ENCODE data around the gene SERPIND1.

The SERPIND1 gene

DNA sequence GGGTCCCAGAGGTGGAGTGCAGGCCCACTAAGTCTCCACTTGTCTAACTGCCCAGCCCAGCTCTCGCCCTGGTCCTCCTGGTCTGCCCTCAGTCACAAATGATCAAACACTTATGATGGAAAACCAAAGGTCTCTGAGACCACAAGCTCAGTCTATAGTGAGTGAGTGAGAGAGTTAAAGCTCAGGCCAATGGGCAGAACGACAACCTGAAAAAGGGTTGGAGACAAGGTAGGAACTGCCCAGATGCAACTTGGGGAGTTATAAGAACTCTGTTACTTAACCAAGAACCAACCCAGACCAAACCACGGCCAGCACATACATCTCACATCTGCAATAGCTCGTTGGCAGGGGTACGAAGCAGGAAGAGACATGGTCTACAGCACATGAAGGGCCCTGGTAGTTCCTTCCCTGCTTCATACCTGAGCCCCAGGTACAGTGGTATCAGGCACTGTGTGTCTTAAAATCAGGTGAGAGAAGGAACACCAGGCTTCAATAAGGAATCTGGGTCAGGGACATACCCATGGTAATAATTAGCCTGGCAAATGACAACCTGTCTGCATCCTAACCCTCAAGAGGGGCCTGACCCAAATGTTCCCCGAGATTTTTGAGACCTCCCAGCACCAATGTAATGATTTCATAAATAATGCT lies 35.7 kb downstream of the SERPIND1 start:
- no peak overlapping the region for H3K4me3 ChIP-seq (replicated peaks in 1 of 2; ENCODE audit: low read depth in 2 of 2, low read length in 2 of 2)
- no peak for DNase-seq (ENCODE audit: low read depth in 2 of 2)
- no peak for TF ChIP-seq CTCF (IDR thresholded peaks at IDR 0.05; ENCODE audit: low read depth, low read length)

DNA sequence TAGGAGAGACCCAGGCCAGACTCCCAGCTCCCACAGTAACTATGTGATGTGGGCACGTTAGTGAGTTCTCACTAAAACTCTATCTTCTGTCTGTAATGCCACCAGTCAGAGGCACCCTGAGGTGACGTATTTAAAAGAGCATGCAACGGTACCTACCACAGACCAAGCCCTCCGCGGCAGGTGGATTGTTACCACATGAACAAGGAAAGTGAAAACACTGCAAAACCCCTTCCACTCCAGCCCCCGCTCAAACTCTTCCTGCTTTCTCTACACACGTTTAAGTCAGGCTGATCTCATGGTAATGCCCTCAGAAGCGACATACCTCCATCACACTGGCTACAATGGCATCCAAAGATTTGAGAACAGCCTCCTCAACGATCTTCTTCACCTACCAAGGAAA lies 36.7 kb downstream of the SERPIND1 start:
- H3K4me3 ChIP-seq (replicated peaks in 1 of 2; ENCODE audit: low read depth in 2 of 2, low read length in 2 of 2): no peak overlapping the region
- TF ChIP-seq CTCF (IDR thresholded peaks at IDR 0.05; ENCODE audit: low read depth, low read length): no peak
- DNase-seq (ENCODE audit: low read depth in 2 of 2): no peak

GRCh38 chr22:20811171-20811570 lies 37.3 kb downstream of the SERPIND1 start:
- DNase-seq (ENCODE audit: low read depth in 2 of 2): no peak
- no peak for TF ChIP-seq CTCF (IDR thresholded peaks at IDR 0.05; ENCODE audit: low read depth, low read length)
- H3K4me3 ChIP-seq (replicated peaks in 1 of 2; ENCODE audit: low read depth in 2 of 2, low read length in 2 of 2): no peak overlapping the region

GRCh38 chr22:20811971-20812660 lies 38.2 kb downstream of the SERPIND1 start:
- no peak overlapping the region for H3K4me3 ChIP-seq (replicated peaks in 1 of 2; ENCODE audit: low read depth in 2 of 2, low read length in 2 of 2)
- DNase-seq (ENCODE audit: low read depth in 2 of 2): no peak
- TF ChIP-seq CTCF (IDR thresholded peaks at IDR 0.05; ENCODE audit: low read depth, low read length): no peak

DNA sequence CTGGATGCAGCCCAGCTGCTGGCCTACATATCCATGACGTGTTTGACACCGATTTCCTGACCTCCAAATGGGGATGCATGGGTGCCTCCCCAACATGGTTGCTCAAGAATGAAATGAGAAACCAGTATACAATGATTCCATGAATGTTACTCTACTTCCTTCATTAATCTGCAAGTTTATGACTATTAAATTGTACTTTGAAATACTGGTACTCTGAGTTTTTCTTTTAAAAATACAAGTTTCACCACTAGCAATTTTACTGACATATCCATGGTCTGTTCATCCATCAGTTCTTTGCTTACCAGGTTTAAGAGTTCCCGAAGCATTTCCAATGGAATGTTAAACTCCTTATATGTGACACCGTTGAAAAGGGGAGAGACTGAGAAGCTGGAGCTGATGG lies 39.1 kb downstream of the SERPIND1 start:
- no peak for TF ChIP-seq CTCF (IDR thresholded peaks at IDR 0.05; ENCODE audit: low read depth, low read length)
- DNase-seq (ENCODE audit: low read depth in 2 of 2): peak in 1 of 2 donors; percentile 11
- H3K4me3 ChIP-seq (replicated peaks in 1 of 2; ENCODE audit: low read depth in 2 of 2, low read length in 2 of 2): no peak overlapping the region

DNA sequence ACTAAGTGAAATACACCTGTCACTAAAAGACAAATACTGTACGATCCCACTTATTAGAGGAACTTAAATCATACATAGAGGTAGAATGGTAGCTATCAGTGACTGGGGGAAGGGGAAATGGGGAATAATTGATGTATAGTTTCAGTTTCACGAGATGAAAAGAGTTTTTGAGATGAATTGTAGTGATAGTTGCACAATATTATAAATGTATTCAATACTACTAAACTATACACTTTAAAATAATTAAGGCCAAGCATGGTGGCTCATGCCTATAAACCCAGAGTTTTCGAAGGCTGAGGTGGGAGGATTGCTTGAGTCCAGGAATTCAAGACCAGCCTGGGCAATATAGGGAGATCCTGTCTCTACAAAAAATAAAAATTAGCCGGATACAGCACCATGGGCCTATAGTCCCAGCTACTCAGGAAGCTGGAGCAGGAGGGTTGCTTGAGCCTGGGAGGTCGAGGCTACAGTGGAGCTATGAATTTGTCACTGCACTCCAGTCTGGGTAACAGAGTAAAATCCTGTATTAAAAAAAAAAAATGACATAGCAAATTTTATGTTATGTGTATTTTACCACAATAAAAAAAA lies 40.4 kb downstream of the SERPIND1 start:
- H3K4me3 ChIP-seq (replicated peaks in 1 of 2; ENCODE audit: low read depth in 2 of 2, low read length in 2 of 2): no peak overlapping the region
- DNase-seq (ENCODE audit: low read depth in 2 of 2): no peak
- TF ChIP-seq CTCF (IDR thresholded peaks at IDR 0.05; ENCODE audit: low read depth, low read length): no peak
